GM10266 (cell line): Measurements from ENCODE around the gene RPP25L.

Source experiments
- DNase-seq: peaks from one replicate; pipeline ENCODE4 v3.0.0; 2012; ENCODE audit errors: extremely low spot score
- TF ChIP-seq, protein P1 (sequence below): IDR thresholded peaks from 2 replicates; pipeline ENCODE4 v1.5.1; 2012; ENCODE audit warnings: mild to moderate bottlenecking, low read depth; ENCODE audit not compliant: control insufficient read depth, insufficient read depth; ENCODE audit errors: missing control alignments

The RPP25L gene

DNA sequence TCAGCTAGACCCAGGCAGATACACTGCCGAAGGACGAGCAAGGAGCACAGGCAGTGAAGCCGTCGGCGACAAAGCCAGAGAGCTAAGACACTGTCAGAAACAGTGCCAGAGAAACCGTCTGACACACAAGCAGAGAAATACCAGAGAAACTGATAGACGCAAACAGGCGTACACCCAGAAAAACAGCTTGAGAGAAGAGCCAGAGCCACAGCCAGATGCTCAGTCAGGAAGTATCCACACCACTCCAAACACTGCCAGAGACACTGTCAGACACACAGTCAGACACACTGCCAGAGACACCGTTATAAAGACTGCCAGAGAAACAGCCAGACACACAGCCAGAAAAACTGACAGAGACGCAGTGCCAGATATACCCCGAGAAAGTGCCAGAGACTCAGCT is 41.5 kb downstream of the RPP25L start:
- DNase-seq = no peak
- TF ChIP-seq, protein P1, sequence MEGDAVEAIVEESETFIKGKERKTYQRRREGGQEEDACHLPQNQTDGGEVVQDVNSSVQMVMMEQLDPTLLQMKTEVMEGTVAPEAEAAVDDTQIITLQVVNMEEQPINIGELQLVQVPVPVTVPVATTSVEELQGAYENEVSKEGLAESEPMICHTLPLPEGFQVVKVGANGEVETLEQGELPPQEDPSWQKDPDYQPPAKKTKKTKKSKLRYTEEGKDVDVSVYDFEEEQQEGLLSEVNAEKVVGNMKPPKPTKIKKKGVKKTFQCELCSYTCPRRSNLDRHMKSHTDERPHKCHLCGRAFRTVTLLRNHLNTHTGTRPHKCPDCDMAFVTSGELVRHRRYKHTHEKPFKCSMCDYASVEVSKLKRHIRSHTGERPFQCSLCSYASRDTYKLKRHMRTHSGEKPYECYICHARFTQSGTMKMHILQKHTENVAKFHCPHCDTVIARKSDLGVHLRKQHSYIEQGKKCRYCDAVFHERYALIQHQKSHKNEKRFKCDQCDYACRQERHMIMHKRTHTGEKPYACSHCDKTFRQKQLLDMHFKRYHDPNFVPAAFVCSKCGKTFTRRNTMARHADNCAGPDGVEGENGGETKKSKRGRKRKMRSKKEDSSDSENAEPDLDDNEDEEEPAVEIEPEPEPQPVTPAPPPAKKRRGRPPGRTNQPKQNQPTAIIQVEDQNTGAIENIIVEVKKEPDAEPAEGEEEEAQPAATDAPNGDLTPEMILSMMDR = no peak

DNA sequence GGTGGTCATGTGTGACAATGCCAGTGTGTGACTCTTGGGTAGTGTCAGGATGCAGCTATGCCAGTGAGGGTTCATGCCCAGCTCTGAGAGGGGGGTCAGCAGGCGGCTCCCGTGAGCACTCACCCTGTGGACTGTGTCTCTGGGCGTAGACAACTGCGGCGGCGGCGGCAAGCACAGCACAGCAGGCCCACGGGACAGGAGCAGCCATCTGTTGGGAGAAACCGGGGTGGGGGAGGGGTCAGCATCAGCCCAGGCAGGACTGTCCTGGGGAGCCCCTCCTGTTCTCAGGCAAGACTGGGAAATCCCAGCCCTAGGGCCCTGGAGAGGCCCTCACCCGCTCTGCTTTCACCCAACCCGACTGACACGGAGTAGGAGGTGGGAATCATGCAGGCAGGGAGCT is 43.1 kb downstream of the RPP25L start:
- TF ChIP-seq, protein P1 = no peak
- no peak for DNase-seq

DNA sequence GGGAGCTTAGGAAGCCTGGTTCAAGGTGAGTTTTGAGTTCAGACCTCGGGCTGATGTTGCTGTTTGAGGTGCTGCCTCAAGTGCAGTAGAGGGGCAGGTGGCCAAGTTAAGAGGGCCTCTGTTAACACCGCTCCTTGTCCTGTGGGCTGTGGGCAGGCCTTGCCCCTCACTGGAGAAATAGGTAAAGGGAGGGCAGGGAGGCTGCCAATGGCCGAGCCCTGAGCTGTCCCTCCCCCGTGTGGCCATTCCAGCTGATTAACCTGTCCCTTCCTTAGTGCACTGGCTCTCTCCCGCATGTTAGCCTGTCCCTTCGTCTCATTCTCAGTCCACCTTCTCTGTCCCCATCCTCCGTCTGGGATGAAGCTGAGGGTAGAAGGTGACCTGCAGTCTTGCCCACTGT is 43.8 kb downstream of the RPP25L start:
- DNase-seq = no peak
- TF ChIP-seq, protein P1 = no peak

DNA sequence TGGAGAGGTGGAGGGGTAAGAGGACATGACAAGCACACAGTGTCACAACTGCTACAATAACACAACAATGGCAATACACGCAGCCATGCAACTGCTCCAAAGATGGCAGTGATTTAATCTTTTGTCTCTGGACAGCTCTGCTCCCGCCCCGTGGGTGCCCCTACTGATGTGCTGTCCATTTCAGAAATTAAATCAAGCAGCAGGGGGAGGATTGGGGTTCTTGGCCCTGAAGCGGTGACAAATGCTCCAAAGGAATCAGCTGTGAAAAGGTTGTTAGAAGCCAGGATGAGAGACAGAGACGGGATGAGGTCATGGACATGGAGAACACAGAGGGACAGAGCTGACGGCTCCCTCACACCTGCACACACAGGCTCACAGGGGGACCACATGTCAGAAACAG is 44.9 kb downstream of the RPP25L start:
- TF ChIP-seq, protein P1 = no peak
- DNase-seq = no peak

DNA sequence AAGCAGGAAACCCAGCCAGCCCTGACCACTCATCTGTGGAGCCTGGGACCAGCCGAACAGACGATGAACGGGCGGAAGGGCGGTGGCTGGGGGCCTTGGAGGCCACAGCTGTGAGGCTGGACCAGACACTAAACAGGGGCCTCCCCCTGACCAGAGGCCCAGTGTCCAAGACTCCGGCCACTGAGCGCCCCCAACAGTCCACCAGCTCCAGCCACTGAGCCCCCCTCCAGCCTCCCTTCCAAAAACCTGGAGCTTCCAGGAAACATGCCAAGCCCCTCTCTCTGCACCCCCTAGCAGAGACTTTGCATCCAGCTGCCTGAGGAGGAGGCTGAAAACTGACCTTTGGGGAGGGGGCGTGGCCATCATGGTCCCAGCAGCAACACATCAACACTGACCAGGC is 45.6 kb downstream of the RPP25L start:
- TF ChIP-seq, protein P1 = no peak

DNA sequence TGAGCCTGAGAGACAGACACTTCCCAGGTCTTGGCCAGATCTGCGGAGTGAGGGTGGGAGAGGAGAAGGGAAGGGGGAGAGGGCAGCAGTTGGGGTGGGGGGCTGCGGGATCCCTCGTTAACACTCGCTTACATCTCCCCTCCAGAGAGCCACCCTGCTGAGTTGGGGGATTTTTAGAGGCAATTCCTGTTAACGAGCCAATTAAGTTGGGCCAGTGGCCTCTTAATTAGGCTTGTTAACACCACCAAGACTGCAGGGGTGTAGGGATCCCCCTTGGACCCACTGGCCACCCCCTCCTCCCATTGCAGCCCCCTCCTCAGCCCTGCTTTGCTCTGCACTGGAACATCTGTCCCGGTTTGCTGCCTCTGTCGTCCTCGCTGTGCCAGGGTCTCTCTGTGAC is 46.0 kb downstream of the RPP25L start:
- TF ChIP-seq, protein P1 = no peak
- DNase-seq = no peak

More for the DNA sequence above, 45.6 kb downstream of the RPP25L start:
- DNase-seq = no peak

DNA sequence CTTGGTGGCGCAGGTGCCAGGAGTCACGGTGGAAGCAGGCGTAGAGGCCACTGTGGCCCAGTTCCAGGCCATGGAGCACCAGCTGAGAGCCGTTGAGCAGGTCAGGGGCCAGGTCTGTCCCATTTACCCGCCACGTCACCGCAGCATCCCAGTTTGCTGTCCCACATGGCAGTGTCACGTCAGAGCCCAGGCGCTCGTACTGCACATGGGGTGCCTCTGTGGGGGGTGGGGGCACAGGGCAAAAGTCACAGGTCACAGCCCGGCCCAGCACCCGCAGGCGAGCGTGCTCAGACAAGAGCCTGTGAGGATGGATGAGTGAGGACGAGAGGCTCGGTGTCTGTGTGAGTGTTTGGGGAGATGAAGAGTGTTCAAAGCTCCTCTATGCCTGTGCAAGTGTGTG is 47.3 kb downstream of the RPP25L start:
- no peak for DNase-seq
- TF ChIP-seq, protein P1 = no peak
